Measurements from ENCODE around the gene CCDC81. TPM values are rescaled to one million over a fixed set of nuclear protein-coding genes. Genes with fewer than 3 reads are reported as not detected.
"Not testable (repeated sequence)": the region's sequence is repeated elsewhere in the genome, so short reads cannot be mapped to it uniquely, and the experiment has no call there.

Gene CCDC81
- 1.4 TPM for polyA plus RNA-seq (ENCODE audit: insufficient read length)

GRCh38 chr11:86374586-86374985 is at the start of gene CCDC81:
TSS of gene CCDC81 (plus strand) at chr11:86374887. CDS start at chr11:86375164, 277 bp downstream.
- no peak for DNase-seq

GRCh38 chr11:86335131-86335767 is 39.4 kb upstream of the CCDC81 start:
- DNase-seq = no peak

- DNase-seq = no peak
These were observed 37.5 kb upstream of the CCDC81 start for GRCh38 chr11:86337227-86337626.

- no peak for DNase-seq
These were observed 33.3 kb upstream of the CCDC81 start for GRCh38 chr11:86341382-86341781.

- no peak for DNase-seq
These were observed 28.2 kb upstream of the CCDC81 start for GRCh38 chr11:86346513-86346912.

- DNase-seq = no peak
These were observed 19.4 kb upstream of the CCDC81 start for GRCh38 chr11:86355256-86355655.

GRCh38 chr11:86357412-86357811 is 17.3 kb upstream of the CCDC81 start:
- DNase-seq = not testable (repeated sequence)

GRCh38 chr11:86358720-86359119 is 16.0 kb upstream of the CCDC81 start:
- DNase-seq = no peak

- peak; percentile 36 for DNase-seq
These were observed 13.8 kb upstream of the CCDC81 start for GRCh38 chr11:86360775-86361395.

GRCh38 chr11:86363424-86363823 is 11.3 kb upstream of the CCDC81 start:
- DNase-seq = no peak

- DNase-seq = no peak
These were observed 9.1 kb upstream of the CCDC81 start for GRCh38 chr11:86365546-86365945.

GRCh38 chr11:86369668-86370067 is 5.0 kb upstream of the CCDC81 start:
- no peak for DNase-seq

- DNase-seq = no peak
These were observed 4.5 kb upstream of the CCDC81 start for GRCh38 chr11:86370171-86370570.

GRCh38 chr11:86370922-86371594 is 3.6 kb upstream of the CCDC81 start:
- DNase-seq = no peak

- DNase-seq = no peak
These were observed 2.6 kb upstream of the CCDC81 start for GRCh38 chr11:86372041-86372440.

GRCh38 chr11:86372586-86372985 is 2.1 kb upstream of the CCDC81 start:
- DNase-seq = no peak

- DNase-seq = no peak
These were observed 618 bp upstream of the CCDC81 start for GRCh38 chr11:86374069-86374468.

GRCh38 chr11:86377972-86378371 is 3.3 kb downstream of the CCDC81 start:
- DNase-seq = no peak

GRCh38 chr11:86380295-86381059 is 5.8 kb downstream of the CCDC81 start:
- DNase-seq = no peak

- DNase-seq = no peak
These were observed 8.6 kb downstream of the CCDC81 start for GRCh38 chr11:86383041-86383955.

GRCh38 chr11:86386283-86386682 is 11.6 kb downstream of the CCDC81 start:
- no peak for DNase-seq

- no peak for DNase-seq
These were observed 12.1 kb downstream of the CCDC81 start for GRCh38 chr11:86386746-86387145.
